ENCODE data around the gene FGF18.
A peak's percentile ranks its signal among the peaks of the same experiment; 100 is the strongest.

The FGF18 gene

GRCh38 chr5:171441246-171441791 lies 21.9 kb downstream of the FGF18 start:
- no peak for DNase-seq (ENCODE audit: low spot score)

- DNase-seq (ENCODE audit: low spot score) = no peak
Measured at GRCh38 chr5:171442287-171443042, 23.0 kb downstream of the FGF18 start.

GRCh38 chr5:171444582-171444981 lies 25.1 kb downstream of the FGF18 start:
- no peak for DNase-seq (ENCODE audit: low spot score)

GRCh38 chr5:171445644-171446516 lies 26.4 kb downstream of the FGF18 start:
- DNase-seq (ENCODE audit: low spot score) = no peak

- no peak for DNase-seq (ENCODE audit: low spot score)
Measured at GRCh38 chr5:171447226-171447625, 27.8 kb downstream of the FGF18 start.

- DNase-seq (ENCODE audit: low spot score) = no peak
Measured at GRCh38 chr5:171449426-171449825, 30.0 kb downstream of the FGF18 start.

- peak; percentile 79 for DNase-seq (ENCODE audit: low spot score)
Measured at GRCh38 chr5:171450423-171451331, 31.2 kb downstream of the FGF18 start.

- DNase-seq (ENCODE audit: low spot score) = no peak
Measured at GRCh38 chr5:171451421-171451820, 32.0 kb downstream of the FGF18 start.

GRCh38 chr5:171453056-171453725 lies 33.7 kb downstream of the FGF18 start:
- no peak for DNase-seq (ENCODE audit: low spot score)

GRCh38 chr5:171453988-171454387 lies 34.5 kb downstream of the FGF18 start:
- no peak for DNase-seq (ENCODE audit: low spot score)

- DNase-seq (ENCODE audit: low spot score) = no peak
Measured at GRCh38 chr5:171454549-171454948, 35.1 kb downstream of the FGF18 start.

- DNase-seq (ENCODE audit: low spot score) = no peak
Measured at GRCh38 chr5:171455522-171455921, 36.1 kb downstream of the FGF18 start.

- no peak for DNase-seq (ENCODE audit: low spot score)
Measured at GRCh38 chr5:171457208-171457981, 37.9 kb downstream of the FGF18 start.

- DNase-seq (ENCODE audit: low spot score) = no peak
Measured at GRCh38 chr5:171459839-171460238, 40.4 kb downstream of the FGF18 start.

GRCh38 chr5:171462136-171462927 lies 42.9 kb downstream of the FGF18 start:
- no peak for DNase-seq (ENCODE audit: low spot score)

GRCh38 chr5:171462928-171463861 lies 43.7 kb downstream of the FGF18 start:
- DNase-seq (ENCODE audit: low spot score) = no peak

- DNase-seq (ENCODE audit: low spot score) = no peak
Measured at GRCh38 chr5:171463862-171464229, 44.4 kb downstream of the FGF18 start.

GRCh38 chr5:171464829-171465228 lies 45.4 kb downstream of the FGF18 start:
- DNase-seq (ENCODE audit: low spot score) = no peak

- DNase-seq (ENCODE audit: low spot score) = no peak
Measured at GRCh38 chr5:171467107-171467506, 47.7 kb downstream of the FGF18 start.

Data from left forelimb (tissue), 1 donor.